GM12873 (cell line): ENCODE results near the gene SCN2B.

Experiments used
- TF ChIP-seq, protein P1 (sequence below): IDR thresholded peaks from 2 replicates; pipeline ENCODE4 v1.5.1; 2012; ENCODE audit warnings: low read depth, mild to moderate bottlenecking, moderate library complexity, low read length, control low read depth; ENCODE audit not compliant: insufficient read depth; ENCODE audit errors: missing control alignments

Gene SCN2B

DNA sequence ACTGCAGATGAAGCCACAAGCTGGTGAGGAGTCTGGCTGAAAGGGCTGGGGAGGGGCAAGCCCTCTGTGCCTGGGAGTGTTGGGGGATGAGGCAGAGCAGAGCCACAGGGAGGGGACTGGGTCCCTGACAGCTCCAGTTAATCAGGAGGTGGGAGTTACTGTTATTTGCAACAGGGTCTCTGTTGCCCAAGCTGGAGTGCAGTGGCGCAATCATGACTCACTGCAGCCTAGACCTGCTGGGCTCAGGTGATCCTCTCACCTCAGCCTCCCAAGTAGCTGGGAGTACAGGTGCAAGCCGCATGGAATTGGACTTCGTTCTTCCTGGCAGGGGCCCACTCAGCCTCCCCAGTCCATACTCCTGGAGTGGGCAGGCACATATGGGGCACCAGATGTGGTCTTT is 7.7 kb downstream of the SCN2B start:
- TF ChIP-seq, protein P1, sequence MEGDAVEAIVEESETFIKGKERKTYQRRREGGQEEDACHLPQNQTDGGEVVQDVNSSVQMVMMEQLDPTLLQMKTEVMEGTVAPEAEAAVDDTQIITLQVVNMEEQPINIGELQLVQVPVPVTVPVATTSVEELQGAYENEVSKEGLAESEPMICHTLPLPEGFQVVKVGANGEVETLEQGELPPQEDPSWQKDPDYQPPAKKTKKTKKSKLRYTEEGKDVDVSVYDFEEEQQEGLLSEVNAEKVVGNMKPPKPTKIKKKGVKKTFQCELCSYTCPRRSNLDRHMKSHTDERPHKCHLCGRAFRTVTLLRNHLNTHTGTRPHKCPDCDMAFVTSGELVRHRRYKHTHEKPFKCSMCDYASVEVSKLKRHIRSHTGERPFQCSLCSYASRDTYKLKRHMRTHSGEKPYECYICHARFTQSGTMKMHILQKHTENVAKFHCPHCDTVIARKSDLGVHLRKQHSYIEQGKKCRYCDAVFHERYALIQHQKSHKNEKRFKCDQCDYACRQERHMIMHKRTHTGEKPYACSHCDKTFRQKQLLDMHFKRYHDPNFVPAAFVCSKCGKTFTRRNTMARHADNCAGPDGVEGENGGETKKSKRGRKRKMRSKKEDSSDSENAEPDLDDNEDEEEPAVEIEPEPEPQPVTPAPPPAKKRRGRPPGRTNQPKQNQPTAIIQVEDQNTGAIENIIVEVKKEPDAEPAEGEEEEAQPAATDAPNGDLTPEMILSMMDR = no peak

DNA sequence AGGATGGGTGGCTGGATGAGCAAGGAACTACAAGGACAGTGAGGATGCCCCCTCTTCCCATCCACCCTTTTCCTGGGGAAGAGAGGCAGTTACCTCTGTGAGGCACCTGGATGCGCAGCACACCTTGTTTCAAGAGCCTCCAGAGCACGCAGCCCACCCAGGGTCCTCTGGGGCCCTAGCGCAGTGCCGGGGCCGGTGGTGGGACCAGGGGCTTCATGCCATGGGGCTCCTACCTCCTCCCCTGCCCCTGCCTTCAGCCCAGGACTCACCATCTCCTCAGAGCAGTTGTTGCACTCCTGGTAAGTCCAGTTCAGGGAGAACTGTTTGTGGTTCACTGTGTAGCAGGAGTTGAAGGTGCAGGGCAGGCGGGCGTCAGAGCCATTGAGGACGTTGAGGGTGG is 8.1 kb downstream of the SCN2B start:
- TF ChIP-seq, protein P1 = no peak

DNA sequence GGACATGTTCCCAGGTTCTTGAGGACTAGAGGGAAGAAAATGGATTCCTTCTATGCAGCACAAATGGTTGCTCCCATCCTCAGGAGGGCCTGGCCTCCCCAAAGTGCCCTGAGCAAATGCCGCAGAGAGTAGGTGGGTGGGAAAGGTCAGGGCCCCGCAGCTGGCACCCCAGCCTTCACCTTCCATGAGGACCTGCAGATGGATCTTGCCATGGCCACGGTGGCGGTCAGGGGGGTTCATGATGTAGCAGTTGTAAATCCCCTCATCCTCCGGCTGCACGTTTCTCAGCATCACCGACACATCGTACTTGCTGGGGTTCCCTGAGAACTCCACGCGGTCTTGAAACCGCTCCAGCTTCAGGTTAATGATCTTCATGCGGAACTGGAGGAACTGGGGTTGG is 8.5 kb downstream of the SCN2B start:
- TF ChIP-seq, protein P1 = no peak

- TF ChIP-seq, protein P1 = no peak
Observed at GRCh38 chr11:118167253-118167652, 9.2 kb downstream of the SCN2B start.

DNA sequence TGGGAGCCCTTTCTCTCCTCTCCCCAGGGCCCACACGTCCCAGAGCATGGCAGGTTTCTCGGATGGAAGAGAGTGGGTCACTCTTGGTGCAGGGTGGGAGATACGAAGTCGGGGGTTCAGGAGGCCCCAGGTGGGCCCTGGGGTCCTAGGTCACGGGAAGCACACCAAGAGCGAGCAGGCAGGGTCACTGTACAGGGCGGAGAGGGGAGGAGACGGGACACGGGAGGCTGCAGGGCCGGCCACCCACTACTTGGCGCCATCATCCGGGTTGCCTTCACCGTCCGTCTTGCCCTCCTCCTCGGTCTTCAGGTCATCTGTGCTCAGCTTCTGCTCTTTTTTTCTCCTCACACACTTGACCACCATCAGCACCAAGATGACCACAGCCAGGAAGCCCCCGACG is 9.8 kb downstream of the SCN2B start:
- TF ChIP-seq, protein P1 = no peak

DNA sequence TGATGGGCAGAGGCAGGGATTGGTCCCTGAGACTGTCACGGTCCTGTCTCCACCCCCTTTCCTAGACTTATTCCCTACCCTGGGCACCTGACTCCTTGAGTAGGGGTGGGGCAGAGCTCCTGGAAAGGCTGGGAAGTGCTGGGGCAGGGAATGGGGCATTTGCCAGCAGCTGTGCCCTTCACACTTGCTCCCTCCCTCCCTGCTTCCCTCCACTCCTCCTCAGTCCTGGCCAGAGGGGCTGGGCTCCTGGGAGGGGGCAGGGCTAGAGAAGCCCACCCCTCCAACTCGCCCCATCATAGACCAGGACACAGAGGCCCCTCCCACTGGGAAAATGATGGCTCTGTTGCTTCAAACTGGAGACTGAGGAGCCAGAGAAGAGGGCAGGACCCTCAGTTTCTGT is 11.6 kb downstream of the SCN2B start:
- TF ChIP-seq, protein P1 = no peak

DNA sequence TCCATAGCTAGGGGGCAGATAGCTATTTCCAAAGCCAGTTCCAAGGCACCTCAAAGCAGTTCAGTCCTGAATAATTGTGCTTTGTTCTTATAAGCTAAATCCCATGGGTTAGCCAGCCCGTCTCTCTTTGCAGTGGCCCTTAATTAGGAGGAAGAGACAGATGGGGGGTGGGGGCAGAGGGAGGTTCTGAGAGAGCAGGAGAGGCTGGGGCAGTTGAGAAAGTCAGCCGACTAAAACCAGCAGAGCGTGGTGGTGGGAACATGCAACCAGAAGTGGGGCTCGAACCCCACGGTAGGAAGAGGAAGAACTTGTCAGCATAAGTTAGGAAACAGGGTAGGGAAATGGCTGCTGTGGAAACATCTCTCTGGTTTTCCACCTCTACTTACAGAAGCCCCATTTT is 12.9 kb downstream of the SCN2B start:
- TF ChIP-seq, protein P1 = no peak

- TF ChIP-seq, protein P1 = no peak
Observed at GRCh38 chr11:118162846-118163245, 13.6 kb downstream of the SCN2B start.
